Mammary epithelial cell (primary cell): ENCODE data around the gene USP22.

Source experiments
- CTCF ChIP-seq, 2 donors: IDR thresholded peaks in 1 of 2; conservative IDR thresholded peaks in 1 of 2; 2 replicates each; pipeline ENCODE4 v1.5.1; 2011 to 2012; ENCODE audit warnings: inconsistent platforms in 2 of 2, low read length in 2 of 2, mild to moderate bottlenecking in 2 of 2, control low read depth in 1 of 2, low read depth in 1 of 2; ENCODE audit not compliant: insufficient read depth in 1 of 2; ENCODE audit errors: extremely low read depth in 1 of 2
- EZH2 ChIP-seq: IDR thresholded peaks from 2 replicates; pipeline ENCODE4 v1.6.1; 2012; ENCODE audit warnings: low read length, inconsistent platforms, borderline replicate concordance

DNA sequence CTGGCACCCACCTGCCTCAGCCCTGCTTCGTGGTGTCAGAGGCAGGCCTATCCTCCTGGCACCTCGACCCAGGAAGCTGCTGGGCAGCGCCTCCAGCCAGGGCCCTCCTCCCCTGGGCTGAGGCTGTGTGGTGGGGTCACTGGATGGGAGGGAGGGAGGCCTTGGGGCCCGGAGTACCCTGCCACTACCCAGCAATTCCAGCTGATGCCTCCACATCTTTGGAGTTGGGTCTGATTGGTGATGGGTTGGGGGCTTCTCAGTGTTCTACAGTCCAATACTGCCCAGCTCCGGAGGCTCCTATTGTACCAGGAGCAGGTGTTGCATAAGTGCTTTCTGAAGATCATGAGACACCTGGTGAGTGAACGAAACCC lies 48.0 kb downstream of the USP22 start:
- TF ChIP-seq EZH2 (no peak), CTCF (conservative IDR thresholded peaks at IDR 0.05 in 1 of 2, IDR thresholded peaks at IDR 0.05 in 1 of 2; ENCODE audit: extremely low read depth in 1 of 2, insufficient read depth in 1 of 2, low read depth in 1 of 2, low read length in 2 of 2) (no peak)
